ENCODE measurements around the gene BMPR1B.

Gene BMPR1B

DNA sequence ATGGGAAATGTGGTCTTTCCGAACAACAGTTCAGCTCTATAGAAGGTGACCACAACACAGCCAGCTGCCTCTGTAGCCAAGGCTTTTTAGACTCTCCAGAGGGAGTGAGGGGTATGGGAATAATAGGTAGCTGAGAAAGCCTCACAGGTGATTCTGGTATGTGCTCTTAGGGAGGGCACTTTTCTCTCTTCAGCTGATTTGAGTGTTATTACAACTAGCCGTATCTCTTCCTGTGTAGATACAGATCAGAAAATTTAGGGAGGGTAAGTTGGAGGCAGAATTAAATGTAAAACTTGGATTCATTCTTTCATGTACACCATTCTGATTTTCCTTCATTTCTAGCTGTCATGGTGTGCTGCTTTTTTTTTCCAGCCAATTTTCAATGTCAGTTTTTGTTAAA is 154.9 kb downstream of the BMPR1B start:
- no peak for DNase-seq (ENCODE audit: low read depth)

DNA sequence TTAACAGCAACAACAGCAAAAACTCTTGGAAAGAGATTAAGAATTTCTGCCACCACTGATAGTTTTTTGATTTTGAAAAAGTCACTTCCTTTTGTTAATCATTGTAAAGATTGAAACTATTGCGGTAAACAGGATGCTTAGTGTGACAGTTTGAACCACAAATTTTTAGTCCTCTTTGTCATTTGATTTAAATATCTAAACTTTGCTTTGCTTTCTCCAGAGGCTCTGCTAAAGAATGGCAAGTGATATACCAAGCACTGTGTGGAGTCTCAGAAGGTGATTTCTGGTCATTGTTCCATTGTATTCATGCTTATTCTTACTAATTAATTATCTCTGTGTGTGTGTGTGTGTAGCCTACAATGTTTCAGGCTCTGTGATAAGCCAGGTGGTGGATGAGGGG is 155.6 kb downstream of the BMPR1B start:
- no peak for DNase-seq (ENCODE audit: low read depth)

DNA sequence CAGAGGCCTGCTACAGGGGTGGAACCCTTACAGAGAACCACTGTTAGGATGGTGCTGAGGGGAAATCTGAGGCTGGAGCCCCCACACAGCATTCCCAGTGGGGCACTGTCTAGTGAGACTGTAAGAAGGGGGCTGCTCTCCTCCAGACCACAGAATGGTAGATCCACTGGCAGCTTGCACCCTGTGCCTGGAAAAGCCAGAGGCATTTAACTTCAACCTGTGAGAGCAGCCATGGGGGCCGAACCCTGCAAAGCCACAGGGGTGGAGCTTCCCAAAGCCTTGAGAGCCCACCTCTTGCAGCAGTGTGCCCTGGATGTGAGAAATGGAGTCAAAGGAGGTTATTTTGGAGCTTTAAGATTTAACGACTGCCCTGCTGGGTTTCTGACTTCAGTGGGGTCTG is 159.4 kb downstream of the BMPR1B start:
- no peak for DNase-seq (ENCODE audit: low read depth)

DNA sequence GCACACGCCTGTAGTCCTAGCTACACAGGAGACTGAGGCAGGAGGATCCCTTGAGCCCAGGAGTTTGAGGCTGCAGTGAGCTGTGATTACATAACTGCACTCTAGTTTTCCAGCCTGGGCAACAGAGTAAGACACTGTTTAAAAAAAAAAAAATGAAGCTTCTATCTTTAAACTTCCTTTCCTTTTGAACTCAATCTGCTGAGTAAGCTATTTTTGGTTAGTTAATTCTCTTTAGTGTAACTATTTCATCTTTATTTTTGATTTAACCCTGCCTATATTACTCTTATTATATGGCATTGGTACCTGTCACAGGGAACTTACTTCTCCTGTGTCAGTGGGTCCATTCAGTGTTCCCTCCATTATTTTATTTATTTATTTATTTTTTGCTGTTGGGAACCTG is 160.8 kb downstream of the BMPR1B start:
- DNase-seq (ENCODE audit: low read depth): no peak

DNA sequence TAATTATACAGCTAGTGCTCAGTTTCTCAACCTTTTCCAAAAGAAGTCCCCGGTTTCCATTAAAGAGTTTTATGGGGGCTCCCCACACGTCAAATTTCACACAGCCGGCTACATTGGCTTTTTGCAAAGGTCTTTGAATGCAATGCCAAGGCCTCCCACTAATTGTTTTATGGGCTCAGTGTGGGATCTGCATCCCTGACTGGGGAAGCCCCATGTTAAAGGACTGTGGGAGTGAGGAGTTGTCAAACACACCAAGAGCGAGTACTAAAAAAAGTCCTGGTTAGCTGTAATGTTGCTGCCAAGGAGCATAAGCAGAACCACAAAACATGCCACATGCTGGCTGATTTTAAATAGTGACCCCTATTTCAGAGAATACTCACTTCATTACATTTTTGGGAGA is 162.6 kb downstream of the BMPR1B start:
- DNase-seq (ENCODE audit: low read depth): no peak

DNA sequence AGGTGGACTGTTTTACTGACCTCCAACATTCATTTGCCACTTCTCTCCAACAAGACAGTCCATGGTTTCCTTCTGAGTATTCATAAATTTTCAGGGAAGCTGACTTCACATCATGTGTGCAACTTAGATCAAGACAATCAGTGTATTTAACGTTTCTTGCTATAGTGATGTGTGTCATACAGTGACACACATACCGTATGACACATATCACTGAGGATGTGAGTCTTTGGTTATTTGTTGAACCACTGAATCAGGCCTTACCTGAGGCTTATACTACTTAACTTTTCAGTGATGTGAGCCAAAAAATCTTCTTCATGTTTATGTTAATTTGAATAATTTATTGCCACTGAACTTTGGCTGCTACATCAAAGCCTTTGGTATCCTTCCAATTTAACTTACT is 166.8 kb downstream of the BMPR1B start:
- no peak for DNase-seq (ENCODE audit: low read depth)

DNA sequence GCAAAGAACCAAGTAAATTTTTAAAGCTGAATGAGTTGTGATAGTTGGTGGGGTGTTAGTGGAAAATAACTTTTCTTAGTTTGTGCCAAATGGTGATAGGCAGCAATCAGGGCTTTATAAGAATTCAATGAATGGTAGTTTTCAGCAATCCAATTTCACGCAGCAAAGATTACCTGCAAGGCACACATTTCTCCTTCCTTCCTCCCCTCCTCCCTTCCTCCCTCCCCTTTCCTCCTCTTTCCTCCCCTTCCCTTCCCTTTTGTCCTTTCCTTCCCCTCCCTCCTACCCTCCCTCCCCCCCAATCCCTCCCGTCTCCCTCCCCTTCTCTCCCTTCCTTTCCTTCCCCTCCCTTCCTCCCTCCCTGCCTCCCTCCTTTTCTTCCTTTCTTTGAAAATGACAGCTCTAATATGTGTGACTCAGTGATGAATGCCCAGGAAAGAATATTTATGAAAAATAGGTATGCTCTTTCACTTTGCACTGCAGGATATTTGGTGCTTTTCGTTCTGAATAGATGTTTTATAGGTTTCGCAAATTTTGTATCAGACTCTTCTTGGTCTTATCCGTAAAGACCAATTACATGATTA is 168.1 kb downstream of the BMPR1B start:
- DNase-seq (ENCODE audit: low read depth): no peak

DNA sequence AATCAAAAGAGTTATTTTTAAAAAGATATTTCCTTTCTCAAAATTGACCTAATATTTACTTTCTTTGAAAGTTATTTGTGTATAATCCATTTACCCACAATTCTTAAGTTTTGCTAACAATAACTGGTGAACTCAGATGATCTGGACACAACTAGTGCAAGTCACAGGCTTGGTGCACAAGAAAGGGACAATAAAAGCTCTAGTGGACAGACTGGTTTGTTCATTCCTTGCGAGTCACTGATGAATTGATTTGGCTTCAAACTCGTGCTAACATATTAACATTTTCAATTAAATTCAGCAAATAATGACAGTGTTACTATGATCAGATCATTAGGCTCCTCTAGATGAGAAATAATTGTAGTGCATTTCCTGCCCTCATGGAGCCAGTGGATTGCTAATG is 169.2 kb downstream of the BMPR1B start:
- DNase-seq (ENCODE audit: low read depth): no peak

DNA sequence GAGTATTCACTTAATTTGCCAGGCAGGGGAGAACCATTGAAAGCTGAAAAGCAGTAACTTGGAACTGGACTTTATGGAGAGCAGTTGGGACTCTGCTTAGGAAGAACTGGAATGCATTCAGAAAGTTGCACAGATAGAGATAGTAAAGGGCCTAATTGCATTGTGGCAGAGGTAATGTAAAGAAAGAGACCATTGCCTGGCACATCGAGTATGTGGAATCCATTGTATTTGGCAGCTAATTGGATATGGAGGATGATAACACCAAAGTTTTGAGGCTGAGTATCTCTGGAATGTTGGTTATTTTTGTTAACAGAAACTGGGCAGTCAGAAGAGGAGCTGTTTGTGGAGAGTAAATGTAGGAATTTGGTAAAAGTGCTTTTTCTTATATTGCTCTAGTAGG is 169.9 kb downstream of the BMPR1B start:
- no peak for DNase-seq (ENCODE audit: low read depth)

DNA sequence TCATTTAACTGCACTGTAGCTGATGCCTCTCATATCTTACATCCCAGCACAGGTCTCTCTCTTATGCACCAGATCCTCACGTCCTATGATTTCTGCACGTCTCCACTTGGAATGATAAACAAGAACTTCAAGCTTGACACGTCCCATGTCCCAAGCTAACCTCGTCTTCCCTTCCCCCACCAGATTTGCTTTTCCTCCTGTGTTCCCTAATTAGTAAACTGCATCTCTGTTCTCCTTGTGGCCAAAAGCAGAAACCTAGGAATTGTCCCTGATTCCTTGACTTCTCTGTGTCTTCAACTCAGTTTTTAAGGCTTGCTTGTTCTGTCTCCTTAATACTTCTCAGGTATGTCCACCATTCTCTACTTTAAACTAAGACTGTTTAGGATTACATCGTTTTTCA is 171.9 kb downstream of the BMPR1B start:
- no peak for DNase-seq (ENCODE audit: low read depth)

DNA sequence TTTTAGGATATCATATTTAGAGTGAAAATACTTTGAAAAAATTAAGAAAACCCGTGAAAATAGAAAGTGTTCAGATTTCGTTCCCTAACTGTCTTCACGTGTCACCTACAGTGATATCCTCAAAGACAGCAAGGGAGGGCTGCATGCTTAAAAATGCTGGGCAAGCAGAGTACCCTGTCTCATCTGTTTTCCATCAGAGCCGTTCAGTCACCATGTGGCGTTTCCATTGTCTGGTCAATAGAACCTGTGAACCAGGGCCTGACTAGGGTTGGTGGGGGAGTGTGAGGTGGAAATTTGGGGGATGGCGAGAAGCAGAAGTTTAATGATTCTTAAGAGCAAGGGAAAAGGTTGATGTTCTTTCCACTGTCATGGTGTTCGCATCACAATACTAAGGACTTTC is 173.9 kb downstream of the BMPR1B start:
- DNase-seq (ENCODE audit: low read depth): no peak

DNA sequence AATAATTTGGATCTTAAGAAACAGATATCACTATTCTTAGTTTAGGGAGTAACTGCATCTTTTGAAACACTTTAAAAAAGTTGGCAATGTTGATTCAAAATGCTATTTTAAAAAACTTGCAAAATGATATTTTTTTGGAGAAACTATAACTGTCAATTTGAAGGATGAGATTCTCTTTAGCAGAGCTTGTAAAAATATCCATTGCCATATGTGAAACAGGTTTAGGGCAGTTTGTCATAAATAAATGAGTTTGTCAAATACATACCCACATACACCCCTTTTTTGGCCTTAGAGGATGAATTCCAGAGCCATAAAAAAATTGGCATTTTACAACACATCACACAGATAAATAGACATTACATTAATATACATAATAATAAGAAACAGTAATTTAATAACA is 174.6 kb downstream of the BMPR1B start:
- no peak for DNase-seq (ENCODE audit: low read depth)

DNA sequence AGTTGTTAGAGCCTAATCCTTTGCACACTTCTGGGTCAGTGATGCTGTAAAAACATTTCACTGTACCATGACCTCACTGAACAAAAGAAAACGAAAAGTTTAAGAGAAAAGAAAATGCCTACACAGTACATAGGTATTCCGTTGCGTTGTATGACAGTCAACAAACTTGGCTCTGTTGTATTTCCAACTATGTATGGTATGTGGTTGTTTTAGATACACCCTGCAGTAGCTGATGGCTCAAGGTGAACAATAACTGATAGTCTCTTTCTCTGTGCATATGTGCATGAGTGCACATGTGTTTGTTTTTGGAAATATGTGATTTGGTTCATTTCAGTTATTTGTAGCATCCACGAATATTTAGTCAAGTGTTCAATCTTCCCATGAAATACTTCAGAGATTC is 176.0 kb downstream of the BMPR1B start:
- DNase-seq (ENCODE audit: low read depth): no peak

DNA sequence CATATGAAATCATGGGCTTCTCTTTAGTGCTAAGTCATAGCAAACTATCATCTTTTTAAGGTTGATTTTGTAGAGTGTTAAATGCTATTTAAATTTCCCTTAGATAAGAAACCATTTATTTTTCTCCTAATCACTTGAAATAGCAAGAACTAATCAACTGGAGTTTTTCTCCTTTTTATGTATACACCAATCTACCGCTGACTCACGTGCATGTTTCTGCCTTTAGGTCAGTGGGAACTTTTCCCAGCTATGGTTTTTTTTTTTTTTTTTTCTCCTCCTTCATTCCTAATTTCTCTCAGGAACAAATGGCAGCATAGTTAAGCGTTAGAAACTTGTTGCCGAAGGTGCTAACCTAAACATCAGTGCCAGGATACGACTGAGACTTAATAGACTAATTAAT is 176.4 kb downstream of the BMPR1B start:
- DNase-seq (ENCODE audit: low read depth): no peak

DNA sequence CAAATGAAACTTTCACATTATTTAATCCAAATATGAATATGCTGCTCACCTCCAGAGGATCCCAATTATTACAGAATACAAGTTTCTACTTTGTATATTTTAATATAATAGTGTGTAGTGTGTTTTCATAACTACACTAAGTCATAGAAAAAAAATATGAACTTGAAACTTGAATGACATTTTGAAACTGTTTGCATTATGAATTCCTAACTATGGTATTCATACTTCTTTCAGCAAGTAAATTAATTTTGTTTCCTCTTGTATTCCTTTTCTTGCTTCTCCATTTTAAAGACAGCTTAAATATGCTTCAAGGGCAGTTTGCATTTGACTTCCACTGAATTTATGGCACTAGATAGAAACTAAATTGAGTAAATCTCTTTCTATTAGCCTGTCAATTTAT is 177.1 kb downstream of the BMPR1B start:
- DNase-seq (ENCODE audit: low read depth): no peak

DNA sequence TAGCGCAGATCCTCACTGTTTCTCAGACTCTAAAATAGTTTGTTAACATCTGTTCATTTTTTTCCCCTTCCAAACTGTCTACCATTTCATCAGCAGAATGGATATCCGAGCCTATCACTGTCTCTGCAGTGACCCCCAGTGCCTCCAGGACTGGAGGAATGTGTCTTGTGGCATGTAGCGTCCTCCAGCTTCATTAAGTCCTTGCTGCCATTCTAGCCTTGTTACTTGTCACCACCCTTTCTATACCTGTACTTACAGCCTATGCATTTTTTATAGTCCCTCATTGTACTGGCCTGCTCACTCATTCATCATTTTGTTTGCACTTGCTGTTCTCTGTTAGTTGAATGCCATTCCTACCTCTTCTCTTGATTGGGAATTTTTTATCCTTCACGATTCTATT is 179.1 kb downstream of the BMPR1B start:
- no peak for DNase-seq (ENCODE audit: low read depth)

DNA sequence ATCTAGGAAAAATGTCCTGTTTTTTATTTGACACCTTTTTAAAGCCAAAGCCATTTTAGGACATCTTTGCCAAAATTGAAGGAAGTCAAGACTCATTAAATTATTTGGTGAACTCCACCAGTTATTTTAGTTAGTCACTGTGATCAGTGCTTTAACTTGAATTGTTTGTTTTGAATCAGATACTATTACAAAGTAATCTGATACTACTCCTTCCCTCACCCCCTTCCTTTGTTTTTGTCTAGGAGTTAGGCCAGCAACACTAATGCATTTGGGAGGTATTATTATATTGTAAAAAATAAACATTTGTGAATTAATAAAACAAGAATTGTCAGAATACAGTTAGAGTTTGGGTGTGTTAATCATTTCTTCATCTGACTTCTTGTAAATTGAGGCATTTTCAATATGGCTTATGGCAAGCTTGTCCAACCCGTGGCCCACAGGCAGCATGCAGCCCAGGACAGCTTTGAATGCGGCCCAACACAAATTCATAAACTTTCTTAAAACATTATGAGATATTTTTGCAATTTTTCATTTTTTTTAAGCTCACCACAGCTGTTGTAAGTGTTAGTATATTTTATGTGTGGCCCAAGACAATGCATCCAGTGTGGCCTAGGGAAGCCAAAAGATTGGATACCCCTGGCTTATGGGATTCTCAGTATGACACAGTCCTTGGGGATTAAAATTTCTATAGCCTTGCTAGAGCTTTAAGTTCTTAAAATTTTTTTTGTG is 182.2 kb downstream of the BMPR1B start:
- no peak for DNase-seq (ENCODE audit: low read depth)

DNA sequence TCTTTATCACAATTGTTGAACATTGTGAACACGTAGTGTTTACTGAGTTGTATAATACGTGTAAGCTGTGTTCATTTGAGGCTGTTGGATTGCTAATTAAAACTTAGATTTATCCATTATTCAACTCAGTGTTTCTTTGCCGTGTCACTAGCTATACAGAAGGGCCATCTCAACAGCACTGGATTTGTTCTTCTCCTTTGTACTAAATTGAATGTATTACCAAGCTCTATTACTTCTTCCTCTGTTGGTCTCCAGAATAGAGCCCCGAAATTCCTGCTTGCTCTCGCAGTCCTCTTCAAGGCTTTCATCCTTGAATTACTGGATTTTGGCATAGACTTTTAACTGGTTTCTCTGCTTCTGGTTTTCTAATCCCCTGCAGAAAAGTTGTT is 182.8 kb downstream of the BMPR1B start:
- DNase-seq (ENCODE audit: low read depth): no peak

DNA sequence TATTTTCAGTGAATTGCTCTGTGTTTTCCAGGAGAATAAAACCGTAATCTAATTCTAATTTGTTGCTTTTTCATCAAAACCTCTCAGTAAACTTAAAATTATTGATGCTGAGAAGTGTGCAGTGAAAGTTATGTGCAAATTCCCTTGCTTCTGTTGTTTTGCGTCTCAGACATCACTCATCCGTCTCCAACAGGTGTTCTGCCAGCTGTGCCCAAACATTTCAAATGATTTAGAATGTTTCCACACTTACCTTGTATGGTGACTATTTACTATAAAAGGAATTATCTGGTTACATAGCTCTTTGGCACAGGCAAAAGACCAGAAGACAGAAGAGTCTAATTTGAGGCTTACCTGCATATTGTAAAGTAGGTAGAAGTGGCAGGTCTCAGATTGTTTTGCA is 184.0 kb downstream of the BMPR1B start:
- DNase-seq (ENCODE audit: low read depth): no peak

DNA sequence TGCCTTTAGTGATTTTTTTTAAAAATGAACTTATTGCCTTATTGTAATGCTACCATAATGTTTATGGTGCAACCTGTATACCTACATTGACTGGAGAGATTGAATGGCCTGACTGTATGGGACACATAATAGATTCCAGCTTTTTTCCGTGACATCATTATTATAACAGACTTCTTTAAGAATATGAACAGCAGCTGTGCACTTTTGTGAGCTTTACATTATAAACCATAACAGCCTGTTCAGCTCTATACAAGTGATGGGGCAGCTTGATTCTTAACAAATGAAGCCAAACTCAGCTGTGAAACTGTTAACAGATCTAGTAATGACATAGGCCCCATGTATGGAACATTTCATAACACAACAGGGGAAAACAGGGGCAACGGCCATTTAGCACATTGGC is 187.0 kb downstream of the BMPR1B start:
- no peak for DNase-seq (ENCODE audit: low read depth)

DNA sequence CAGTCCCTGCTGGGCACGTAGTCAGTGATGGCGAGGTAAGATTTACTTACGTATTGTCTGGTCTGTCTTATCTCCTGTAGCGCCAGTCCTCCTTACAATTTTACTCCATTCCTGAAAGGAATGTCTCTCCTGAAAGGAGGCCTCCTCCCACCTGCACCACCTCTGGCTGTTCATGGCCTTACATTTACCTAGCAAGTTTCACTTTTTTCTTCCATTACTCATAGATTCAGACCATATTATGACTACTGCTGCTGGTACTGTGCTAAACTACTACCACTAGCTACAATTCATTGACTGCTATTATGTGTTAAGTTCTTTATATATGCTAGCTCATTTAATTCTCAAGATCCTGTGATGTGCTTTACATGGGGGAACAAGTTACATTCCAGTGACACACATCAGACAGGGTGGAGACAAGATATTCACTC is 189.9 kb downstream of the BMPR1B start:
- no peak for DNase-seq (ENCODE audit: low read depth)

DNA sequence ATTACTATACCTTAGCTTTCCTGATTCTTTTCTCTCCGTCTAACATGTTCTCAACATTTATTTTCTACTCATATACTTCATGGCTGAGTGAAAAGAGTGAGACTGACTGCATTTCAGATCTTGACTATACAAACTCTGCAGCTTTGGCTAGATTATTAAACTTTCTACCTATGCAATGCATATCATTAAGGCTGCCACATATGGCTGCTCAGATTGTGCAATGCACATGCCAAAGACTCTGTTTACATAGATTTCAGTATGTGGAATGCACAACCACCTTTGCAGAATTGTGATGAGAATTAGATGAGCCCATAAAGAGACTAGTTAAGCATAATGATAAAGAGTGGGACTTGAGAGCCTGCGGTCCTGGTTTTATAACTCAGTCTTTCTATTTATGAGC is 196.5 kb downstream of the BMPR1B start:
- DNase-seq (ENCODE audit: low read depth): no peak

DNA sequence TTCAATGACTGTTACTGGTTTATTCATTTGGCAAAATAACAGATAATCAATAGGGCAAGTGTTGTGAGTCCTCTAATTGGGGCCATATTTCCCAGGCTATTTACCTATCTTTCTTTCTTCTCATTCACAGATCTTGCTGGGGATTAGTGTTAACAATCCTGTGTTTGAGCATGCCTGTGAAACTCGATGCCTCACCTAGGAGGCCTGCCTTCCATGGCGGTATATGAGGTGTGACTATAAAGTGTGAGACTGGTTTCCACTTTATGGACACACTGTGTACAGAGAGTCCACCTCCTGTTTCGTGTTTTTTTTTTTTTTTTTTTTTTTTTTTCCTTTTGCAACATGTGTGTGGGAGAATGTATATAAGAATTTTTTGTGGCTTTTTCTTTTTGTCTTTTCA is 199.3 kb downstream of the BMPR1B start:
- DNase-seq (ENCODE audit: low read depth): no peak

DNA sequence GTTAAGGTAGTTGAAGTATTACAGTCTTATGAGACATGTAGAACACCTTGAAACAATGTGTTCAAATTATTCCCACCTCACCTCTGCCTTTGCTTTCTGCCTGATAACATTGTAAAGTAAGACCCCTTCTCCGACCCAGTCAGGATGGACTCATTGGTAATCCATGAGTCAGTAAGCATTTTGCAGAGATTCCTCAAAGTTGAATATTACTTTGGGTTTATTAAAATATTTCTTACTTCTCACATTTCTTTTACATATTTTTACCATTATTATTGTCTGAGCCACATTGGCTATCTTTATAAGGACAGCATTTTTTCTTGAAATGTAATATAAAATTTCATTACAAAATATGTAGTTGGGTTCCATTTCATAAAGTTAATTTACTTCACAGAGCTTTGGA is 201.6 kb downstream of the BMPR1B start:
- no peak for DNase-seq (ENCODE audit: low read depth)

Measured in activated T-cell treated with anti-CD3 and anti-CD28 coated beads for 24 hours (primary cell).